ENCODE measurements around the gene TRUB1. TPM values are rescaled to one million over a fixed set of nuclear protein-coding genes. Genes with fewer than 3 reads are reported as not detected.

The TRUB1 gene
- total RNA-seq, 1 donor from 2014 or later: 26.6 TPM

DNA sequence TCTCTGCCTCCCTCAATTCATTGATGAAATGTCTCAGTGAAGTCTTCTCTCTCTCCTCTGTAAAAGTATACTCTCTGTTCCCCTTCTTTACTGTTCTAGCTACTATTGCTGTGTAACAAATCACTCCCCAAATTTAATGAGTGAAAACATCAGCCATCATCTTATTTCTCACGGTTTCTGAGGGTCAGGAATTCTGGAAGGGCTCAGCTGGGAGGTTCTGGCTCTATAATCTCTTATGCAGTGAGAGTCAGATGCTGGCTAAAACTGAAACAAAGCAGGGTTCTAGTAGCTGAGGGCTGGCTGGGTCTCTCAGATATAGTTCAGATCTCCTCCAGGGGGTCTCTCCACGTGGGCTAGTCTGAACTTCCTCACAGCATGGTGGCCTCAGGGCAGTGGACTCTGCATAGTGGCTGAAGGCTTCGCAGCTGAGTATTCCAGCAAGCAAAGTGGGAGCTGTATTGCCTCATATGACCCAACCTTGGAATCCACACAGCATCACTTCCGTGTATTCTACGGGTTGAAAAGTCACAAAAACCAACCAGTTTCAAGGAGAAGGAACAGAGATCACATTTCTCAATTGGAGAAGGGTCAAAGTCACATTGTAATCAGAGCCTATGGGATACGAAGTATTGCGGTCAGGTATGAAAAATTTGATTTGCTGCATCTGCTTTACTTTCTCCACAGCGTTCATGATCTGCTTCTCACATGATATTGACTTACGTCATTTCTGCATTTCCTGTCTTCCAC lies 80.4 kb downstream of the TRUB1 start:
- TF ChIP-seq, protein P1, sequence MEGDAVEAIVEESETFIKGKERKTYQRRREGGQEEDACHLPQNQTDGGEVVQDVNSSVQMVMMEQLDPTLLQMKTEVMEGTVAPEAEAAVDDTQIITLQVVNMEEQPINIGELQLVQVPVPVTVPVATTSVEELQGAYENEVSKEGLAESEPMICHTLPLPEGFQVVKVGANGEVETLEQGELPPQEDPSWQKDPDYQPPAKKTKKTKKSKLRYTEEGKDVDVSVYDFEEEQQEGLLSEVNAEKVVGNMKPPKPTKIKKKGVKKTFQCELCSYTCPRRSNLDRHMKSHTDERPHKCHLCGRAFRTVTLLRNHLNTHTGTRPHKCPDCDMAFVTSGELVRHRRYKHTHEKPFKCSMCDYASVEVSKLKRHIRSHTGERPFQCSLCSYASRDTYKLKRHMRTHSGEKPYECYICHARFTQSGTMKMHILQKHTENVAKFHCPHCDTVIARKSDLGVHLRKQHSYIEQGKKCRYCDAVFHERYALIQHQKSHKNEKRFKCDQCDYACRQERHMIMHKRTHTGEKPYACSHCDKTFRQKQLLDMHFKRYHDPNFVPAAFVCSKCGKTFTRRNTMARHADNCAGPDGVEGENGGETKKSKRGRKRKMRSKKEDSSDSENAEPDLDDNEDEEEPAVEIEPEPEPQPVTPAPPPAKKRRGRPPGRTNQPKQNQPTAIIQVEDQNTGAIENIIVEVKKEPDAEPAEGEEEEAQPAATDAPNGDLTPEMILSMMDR (IDR thresholded peaks at IDR 0.05; ENCODE audit: insufficient read depth, low read length, severe bottlenecking): no peak
- FAIRE-seq: peak; percentile 18
- no peak overlapping the region for H3K4me3 ChIP-seq (ENCODE audit: low read depth, low read length)

DNA sequence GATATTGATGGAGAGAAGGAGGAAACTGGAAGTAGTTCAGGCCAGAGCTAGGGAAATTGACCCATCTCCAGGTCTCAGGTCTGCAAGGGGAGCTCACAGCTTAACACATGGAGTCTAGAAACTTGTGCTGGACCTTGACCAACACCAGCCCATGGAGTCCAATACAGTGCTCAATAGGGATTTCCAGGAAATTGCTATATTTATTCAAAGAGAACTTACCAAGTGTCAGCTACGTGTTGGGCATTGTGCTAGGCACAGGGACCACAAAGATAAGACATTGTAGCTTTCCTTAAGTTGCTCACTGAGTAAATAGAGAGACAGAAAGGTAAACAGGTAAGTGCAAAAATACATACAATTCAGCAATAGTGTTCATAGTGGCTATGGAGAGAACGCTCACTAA lies 82.5 kb downstream of the TRUB1 start:
- H3K27me3 ChIP-seq (ENCODE audit: control insufficient read depth, insufficient read depth, low read length): no peaks in the 10 kb centered on the region
- TF ChIP-seq, protein P1 (IDR thresholded peaks at IDR 0.05; ENCODE audit: insufficient read depth, low read length, severe bottlenecking): no peak
- no peaks in the 10 kb centered on the region for H3K36me3 ChIP-seq (ENCODE audit: control insufficient read depth, insufficient read depth, low read length)
- DNase-seq (ENCODE audit: low read depth): no peak
- no peak for FAIRE-seq
- no peak overlapping the region for H3K4me3 ChIP-seq (ENCODE audit: low read depth, low read length)

More for the DNA sequence above, 80.4 kb downstream of the TRUB1 start:
- H3K27me3 ChIP-seq (ENCODE audit: control insufficient read depth, insufficient read depth, low read length): no peaks in the 10 kb centered on the region
- H3K36me3 ChIP-seq (ENCODE audit: control insufficient read depth, insufficient read depth, low read length): no peaks in the 10 kb centered on the region
- no peak for DNase-seq (ENCODE audit: low read depth)

DNA sequence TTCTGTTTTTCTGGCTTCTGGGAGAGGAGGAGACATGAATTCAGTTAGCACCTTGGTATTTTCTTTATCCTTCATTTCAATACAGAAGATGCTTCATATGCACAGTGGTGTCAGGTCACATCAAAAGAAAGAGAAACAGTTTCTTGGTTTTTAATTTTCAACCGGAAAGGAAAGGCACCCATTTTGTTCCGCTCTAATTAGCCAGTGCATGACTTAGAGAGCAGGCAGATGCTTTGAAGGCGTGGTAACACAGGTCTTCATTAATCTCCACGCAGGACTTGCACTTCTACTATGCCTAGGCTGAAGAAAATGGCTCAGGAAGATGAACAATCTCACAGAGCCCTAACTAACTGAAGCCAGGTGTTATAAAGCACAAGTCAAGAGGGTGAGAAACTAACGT lies 84.7 kb downstream of the TRUB1 start:
- TF ChIP-seq, protein P1 (IDR thresholded peaks at IDR 0.05; ENCODE audit: insufficient read depth, low read length, severe bottlenecking): no peak
- Histone ChIP-seq H3K4me3 (ENCODE audit: low read depth, low read length) (no peak overlapping the region), H3K36me3 (ENCODE audit: control insufficient read depth, insufficient read depth, low read length) (no peaks in the 10 kb centered on the region), H3K27me3 (ENCODE audit: control insufficient read depth, insufficient read depth, low read length) (no peaks in the 10 kb centered on the region)
- DNase-seq (ENCODE audit: low read depth) (no peak), FAIRE-seq (no peak)

DNA sequence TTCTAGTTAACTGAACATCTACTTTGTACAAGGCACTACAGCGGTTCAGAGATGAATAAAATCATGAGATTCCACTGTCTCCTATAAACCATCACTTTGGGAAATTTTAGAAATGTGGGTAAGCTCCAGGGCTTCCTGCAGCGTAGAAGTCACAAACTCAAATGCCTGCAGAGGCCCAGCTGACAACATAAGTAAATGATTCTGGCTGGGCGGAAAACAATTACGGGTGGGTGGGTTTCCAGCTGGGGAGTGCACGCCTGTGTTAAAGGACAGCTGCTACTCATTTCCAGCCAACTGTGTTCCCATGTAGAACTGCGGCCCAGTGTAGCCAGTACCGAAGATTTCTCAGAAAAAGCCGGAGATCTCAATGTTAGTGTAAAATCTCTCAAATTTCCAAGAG lies 85.7 kb downstream of the TRUB1 start:
- Histone ChIP-seq H3K27me3 (ENCODE audit: control insufficient read depth, insufficient read depth, low read length) (no peaks in the 10 kb centered on the region), H3K36me3 (ENCODE audit: control insufficient read depth, insufficient read depth, low read length) (no peaks in the 10 kb centered on the region), H3K4me3 (ENCODE audit: low read depth, low read length) (no peak overlapping the region)
- TF ChIP-seq, protein P1 (IDR thresholded peaks at IDR 0.05; ENCODE audit: insufficient read depth, low read length, severe bottlenecking): no peak
- no peak for DNase-seq (ENCODE audit: low read depth)
- no peak for FAIRE-seq

DNA sequence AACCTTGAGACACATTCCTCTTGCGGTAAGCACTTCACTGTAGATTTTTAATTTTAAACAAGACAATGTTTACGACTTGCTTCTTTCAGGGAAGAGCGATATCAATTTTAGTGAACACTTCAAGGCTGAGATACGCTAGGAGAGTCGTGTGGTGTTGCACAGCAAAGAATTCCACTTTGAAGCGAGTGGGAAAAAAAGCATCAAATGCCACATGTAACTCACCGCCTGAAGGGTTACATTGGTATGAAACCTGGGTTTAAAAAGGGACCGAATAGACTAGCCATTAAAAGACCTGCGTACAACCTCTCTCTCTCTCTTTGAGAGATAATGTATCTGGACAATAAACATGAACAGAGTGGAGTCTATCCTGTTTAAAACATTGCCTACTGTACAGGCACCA lies 86.4 kb downstream of the TRUB1 start:
- no peak for FAIRE-seq
- TF ChIP-seq, protein P1 (IDR thresholded peaks at IDR 0.05; ENCODE audit: insufficient read depth, low read length, severe bottlenecking): no peak
- H3K36me3 ChIP-seq (ENCODE audit: control insufficient read depth, insufficient read depth, low read length): no peaks in the 10 kb centered on the region
- no peak for DNase-seq (ENCODE audit: low read depth)
- H3K27me3 ChIP-seq (ENCODE audit: control insufficient read depth, insufficient read depth, low read length): no peaks in the 10 kb centered on the region
- no peak overlapping the region for H3K4me3 ChIP-seq (ENCODE audit: low read depth, low read length)
